ENCODE data around the gene GJA9.

GRCh38 chr1:38826262-38826661 is 55.1 kb downstream of the GJA9 start:
- TF ChIP-seq, protein P1, sequence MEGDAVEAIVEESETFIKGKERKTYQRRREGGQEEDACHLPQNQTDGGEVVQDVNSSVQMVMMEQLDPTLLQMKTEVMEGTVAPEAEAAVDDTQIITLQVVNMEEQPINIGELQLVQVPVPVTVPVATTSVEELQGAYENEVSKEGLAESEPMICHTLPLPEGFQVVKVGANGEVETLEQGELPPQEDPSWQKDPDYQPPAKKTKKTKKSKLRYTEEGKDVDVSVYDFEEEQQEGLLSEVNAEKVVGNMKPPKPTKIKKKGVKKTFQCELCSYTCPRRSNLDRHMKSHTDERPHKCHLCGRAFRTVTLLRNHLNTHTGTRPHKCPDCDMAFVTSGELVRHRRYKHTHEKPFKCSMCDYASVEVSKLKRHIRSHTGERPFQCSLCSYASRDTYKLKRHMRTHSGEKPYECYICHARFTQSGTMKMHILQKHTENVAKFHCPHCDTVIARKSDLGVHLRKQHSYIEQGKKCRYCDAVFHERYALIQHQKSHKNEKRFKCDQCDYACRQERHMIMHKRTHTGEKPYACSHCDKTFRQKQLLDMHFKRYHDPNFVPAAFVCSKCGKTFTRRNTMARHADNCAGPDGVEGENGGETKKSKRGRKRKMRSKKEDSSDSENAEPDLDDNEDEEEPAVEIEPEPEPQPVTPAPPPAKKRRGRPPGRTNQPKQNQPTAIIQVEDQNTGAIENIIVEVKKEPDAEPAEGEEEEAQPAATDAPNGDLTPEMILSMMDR (IDR thresholded peaks at IDR 0.05), result no peak
- TF ChIP-seq POLR2A (IDR thresholded peaks at IDR 0.05), result no peak
